ENCODE results near the gene THADA. TPM values are rescaled to one million over a fixed set of nuclear protein-coding genes. Genes with fewer than 3 reads are reported as not detected.

Gene THADA
- total RNA-seq, 1 experiment from 2014 or later = 20.1 TPM

GRCh38 chr2:43566461-43566729 is 29.4 kb downstream of the THADA start:
- no peak overlapping the region for H2BK15ac ChIP-seq (ENCODE audit: low read depth, low read length)

More at GRCh38 chr2:43566461-43566729, 29.4 kb downstream of the THADA start:
- Mint-ChIP-seq H3K27me3 (ENCODE audit: low read depth) (no peaks in the 10 kb centered on the region), H3K36me3 (ENCODE audit: insufficient read depth in 1 of 3, low read depth in 3 of 3) (peaks cover 4 to 51% (median 22%) of the 10 kb centered on the region in 3 experiments; a peak in 6 of 7 replicates), H3K4me3 (no peak overlapping the region), H3K27ac (no peak overlapping the region), H3K9me3 (no peaks in the 10 kb centered on the region), H3K4me1 (peaks cover 11 to 18% of the 10 kb centered on the region in 2 experiments)
- no peak for TF ChIP-seq CTCF (conservative IDR thresholded peaks at IDR 0.05)
- Histone ChIP-seq H3K23ac (ENCODE audit: insufficient read length, low read depth, low read length) (no peak overlapping the region), H2BK12ac (ENCODE audit: insufficient read length, low read depth, low read length) (no peak overlapping the region), H4K20me1 (ENCODE audit: control insufficient read depth, insufficient read depth, insufficient read length) (no peaks in the 10 kb centered on the region), H3T11ph (ENCODE audit: low read length) (no peak overlapping the region), H2AFZ (ENCODE audit: low read length) (no peak overlapping the region), H3K27ac (ENCODE audit: insufficient read length, low read depth, low read length) (no peak overlapping the region), H2BK5ac (ENCODE audit: insufficient read length, low read length) (no peak overlapping the region), H3K79me2 (ENCODE audit: insufficient read depth, low read length) (no peaks in the 10 kb centered on the region), H4K5ac (ENCODE audit: insufficient read length, low read depth, low read length) (no peak overlapping the region), H4K91ac (ENCODE audit: insufficient read length, low read depth, low read length) (no peak overlapping the region), H3K9ac (ENCODE audit: extremely low read depth, insufficient read length, low read length) (no peak overlapping the region), H2BK20ac (ENCODE audit: low read depth, low read length, poor library complexity, severe bottlenecking) (no peak overlapping the region), H2AK5ac (ENCODE audit: insufficient read length, low read length) (no peak overlapping the region), H3K56ac (ENCODE audit: insufficient read length, low read depth, low read length) (no peak overlapping the region), H2BK120ac (ENCODE audit: low read depth, low read length, poor library complexity, severe bottlenecking) (no peak overlapping the region), H3K4me2 (ENCODE audit: insufficient read depth, insufficient read length, low read length) (no peak overlapping the region), H3K14ac (ENCODE audit: insufficient read depth, low read length) (no peak overlapping the region), H3K9me3 (ENCODE audit: control insufficient read depth, low read depth, low read length) (no peaks in the 10 kb centered on the region), H3K23me2 (ENCODE audit: insufficient read length, low read depth, low read length, poor library complexity, severe bottlenecking) (no peaks in the 10 kb centered on the region), H3K18ac (ENCODE audit: insufficient read length, low read depth, low read length) (no peak overlapping the region), H4K8ac (replicated peaks; ENCODE audit: insufficient read length, low read depth, low read length) (no peak overlapping the region), H3K27me3 (ENCODE audit: insufficient read depth, low read length) (no peaks in the 10 kb centered on the region), H3K4ac (ENCODE audit: low read depth, low read length) (no peak overlapping the region), H3K79me1 (ENCODE audit: insufficient read depth, low read depth, low read length, poor library complexity, severe bottlenecking) (no peaks in the 10 kb centered on the region), H3K4me1 (ENCODE audit: insufficient read depth, low read length) (no peaks in the 10 kb centered on the region)
- DNase-seq = no peak

All from H9 (cell line).